ENCODE data around the gene DNAAF8.
"Not testable (repeated sequence)": the region's sequence is repeated elsewhere in the genome, so short reads cannot be mapped to it uniquely, and the experiment has no call there.

Gene DNAAF8

GRCh38 chr16:4783251-4783950 is 49.1 kb downstream of the DNAAF8 start:
- no peak overlapping the region for H3K27ac ChIP-seq
- no peak for TF ChIP-seq CTCF (conservative IDR thresholded peaks at IDR 0.05)

GRCh38 chr16:4783951-4784336 is 49.6 kb downstream of the DNAAF8 start:
- H3K27ac ChIP-seq, result no peak overlapping the region
- TF ChIP-seq CTCF (conservative IDR thresholded peaks at IDR 0.05), result no peak

- H3K27ac ChIP-seq, result not testable (repeated sequence)
Observed at GRCh38 chr16:4784444-4784987, 50.2 kb downstream of the DNAAF8 start.

- H3K27ac ChIP-seq, result no peak overlapping the region
- TF ChIP-seq CTCF (conservative IDR thresholded peaks at IDR 0.05), result no peak
Observed at GRCh38 chr16:4785758-4786433, 51.6 kb downstream of the DNAAF8 start.

GRCh38 chr16:4787068-4787467 is 52.7 kb downstream of the DNAAF8 start:
- no peak overlapping the region for H3K27ac ChIP-seq
- TF ChIP-seq CTCF (conservative IDR thresholded peaks at IDR 0.05), result no peak

- no peak for TF ChIP-seq CTCF (conservative IDR thresholded peaks at IDR 0.05)
- H3K27ac ChIP-seq, result peak within 1 kb of the TSS; percentile 41
Observed at GRCh38 chr16:4787627-4788482, 53.5 kb downstream of the DNAAF8 start, which contains the start of gene SEPTIN12. SEPTIN12 (minus strand) TSS chr16:4788345; CDS start chr16:4787645, 700 bp downstream.

GRCh38 chr16:4788489-4788889 is 54.2 kb downstream of the DNAAF8 start:
- H3K27ac ChIP-seq, result peak overlapping the region; percentile 41
- no peak for TF ChIP-seq CTCF (conservative IDR thresholded peaks at IDR 0.05)
